HG03280 (cell line): ENCODE results near the gene FLVCR1.

Source experiments
- ATAC-seq: cut with Tn5 transposase; IDR thresholded peaks from one replicate; pipeline ENCODE4 v1.9.1; 2021; ENCODE audit warnings: mild to moderate bottlenecking, moderate library complexity; ENCODE audit not compliant: unreplicated experiment

FLVCR1 gene

DNA sequence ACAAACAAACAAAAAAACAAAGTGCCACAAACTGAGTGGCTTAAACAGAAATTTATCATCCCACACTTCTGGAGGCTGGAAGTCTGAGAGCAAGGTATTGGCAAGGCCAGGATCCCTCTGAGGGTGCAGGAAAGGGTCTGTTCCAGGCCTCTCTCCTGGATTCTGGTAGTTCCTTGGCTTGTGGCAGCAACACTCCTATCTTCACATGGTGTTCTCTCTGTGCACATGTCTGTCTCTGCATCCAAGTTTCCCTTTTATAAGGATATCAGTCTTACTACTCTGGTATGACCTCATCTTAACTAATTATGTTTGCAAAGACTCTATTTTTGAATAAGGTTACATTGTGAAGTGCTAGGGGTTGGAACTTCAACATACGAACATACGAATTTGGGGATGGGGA, 87.0 kb downstream of the FLVCR1 start:
- no peak for ATAC-seq

DNA sequence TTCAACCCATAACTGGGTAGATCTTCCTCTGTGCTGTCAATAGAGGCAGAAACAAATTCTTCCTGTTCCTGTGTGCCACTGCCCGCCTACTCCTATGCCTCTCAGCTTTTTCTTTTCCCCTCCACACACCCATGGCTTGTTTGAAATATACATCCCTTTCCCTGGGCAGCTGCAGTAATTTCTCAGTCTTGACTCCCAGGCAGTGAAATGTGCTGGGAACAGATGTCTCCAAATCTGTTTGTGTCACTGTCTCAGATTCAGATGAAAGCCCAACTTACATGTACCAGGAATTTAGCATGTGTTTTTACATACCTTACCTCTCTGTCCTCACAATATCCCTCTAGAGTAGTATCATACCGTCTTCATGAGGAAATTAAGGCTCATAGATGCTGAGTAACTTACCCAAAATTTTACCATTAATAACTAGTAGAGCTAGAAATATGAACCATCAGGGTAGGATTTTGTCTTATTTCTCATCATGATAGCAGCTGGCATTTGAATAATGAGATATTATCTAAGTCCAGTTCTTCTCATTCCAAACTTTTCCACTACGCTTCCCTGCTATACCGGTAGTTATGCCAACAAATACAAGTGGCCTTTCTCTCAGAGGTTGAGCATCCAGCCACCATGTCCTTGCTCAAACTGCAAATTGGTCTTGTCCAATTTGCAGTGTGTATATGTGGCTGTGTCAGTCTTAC, 87.5 kb downstream of the FLVCR1 start:
- ATAC-seq = no peak

DNA sequence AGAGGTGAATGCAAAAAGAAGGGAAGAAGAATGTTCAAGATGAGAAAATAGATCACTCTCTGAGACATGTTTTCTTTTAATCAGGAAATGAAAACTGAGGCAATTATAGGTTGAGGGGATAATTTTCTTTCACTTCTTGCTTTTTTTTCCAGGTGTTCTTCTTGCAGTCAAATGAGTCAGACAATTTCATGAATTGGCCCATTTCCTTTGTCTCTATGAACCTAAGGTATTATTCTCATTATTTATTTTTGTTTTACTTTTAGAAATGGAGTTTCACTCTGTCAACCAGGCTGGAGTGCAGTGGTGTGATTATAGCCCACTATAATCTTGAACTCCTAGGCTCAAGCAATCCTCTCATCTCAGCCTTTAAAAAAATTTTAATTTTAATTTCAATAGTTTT, 88.8 kb downstream of the FLVCR1 start:
- ATAC-seq = no peak
